Astrocyte of the spinal cord (primary cell): Measurements from ENCODE around the gene TRIM10.
"Not testable (repeated sequence)": the region's sequence is repeated elsewhere in the genome, so short reads cannot be mapped to it uniquely, and the experiment has no call there.

Experiments
- DNase-seq: peaks from one replicate; pipeline ENCODE4 v3.0.0; 2011; ENCODE audit warnings: low read depth, low spot score
- H3K4me3 ChIP-seq: 2 replicates; pipeline ENCODE4 v1.5.1; 2011; ENCODE audit warnings: low read depth, mild to moderate bottlenecking, low read length, moderate library complexity
- in situ Hi-C: cut with HindIII; loops from 2 replicates; pipeline ENCODE4 v1.10.0; 2017; ENCODE audit warnings: low sequenced_read_pairs
- TF ChIP-seq, protein P1 (sequence below): IDR thresholded peaks from 2 replicates; pipeline ENCODE4 v1.5.1; 2012; ENCODE audit warnings: low read depth, mild to moderate bottlenecking, low read length, inconsistent platforms

The TRIM10 gene

DNA sequence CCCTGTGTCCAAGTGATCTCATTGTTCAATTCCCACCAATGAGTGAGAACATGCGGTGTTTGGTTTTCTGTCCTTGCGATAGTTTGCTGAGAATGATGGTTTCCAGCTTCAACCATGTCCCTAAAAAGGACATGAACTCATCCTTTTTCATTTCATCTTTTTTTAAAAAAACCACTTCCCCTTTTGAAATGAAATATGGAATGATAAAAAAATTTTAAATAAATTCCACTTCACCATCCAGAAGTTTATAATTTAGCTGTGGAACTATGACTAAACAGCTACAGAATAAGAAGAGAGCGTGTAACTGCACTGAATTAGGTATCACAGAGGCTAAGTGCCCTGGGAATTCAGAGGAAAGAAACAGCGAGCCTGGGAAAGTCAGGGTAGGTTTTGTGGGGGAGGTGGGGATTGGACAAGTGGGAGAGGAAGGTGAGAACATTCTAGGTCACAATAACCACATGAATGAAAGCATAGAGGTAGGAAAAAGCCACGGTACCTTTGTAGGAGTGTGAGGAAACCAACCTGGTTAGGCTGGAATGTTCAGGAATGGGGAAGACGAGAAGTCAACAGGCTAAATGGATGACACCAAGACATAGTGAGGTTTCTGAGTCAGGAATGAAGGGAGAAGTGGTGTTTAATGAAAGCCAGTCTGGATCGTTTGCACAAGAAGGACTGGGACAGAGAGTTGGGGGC lies 11.0 kb downstream of the TRIM10 start:
- DNase-seq = no peak
- TF ChIP-seq, protein P1, sequence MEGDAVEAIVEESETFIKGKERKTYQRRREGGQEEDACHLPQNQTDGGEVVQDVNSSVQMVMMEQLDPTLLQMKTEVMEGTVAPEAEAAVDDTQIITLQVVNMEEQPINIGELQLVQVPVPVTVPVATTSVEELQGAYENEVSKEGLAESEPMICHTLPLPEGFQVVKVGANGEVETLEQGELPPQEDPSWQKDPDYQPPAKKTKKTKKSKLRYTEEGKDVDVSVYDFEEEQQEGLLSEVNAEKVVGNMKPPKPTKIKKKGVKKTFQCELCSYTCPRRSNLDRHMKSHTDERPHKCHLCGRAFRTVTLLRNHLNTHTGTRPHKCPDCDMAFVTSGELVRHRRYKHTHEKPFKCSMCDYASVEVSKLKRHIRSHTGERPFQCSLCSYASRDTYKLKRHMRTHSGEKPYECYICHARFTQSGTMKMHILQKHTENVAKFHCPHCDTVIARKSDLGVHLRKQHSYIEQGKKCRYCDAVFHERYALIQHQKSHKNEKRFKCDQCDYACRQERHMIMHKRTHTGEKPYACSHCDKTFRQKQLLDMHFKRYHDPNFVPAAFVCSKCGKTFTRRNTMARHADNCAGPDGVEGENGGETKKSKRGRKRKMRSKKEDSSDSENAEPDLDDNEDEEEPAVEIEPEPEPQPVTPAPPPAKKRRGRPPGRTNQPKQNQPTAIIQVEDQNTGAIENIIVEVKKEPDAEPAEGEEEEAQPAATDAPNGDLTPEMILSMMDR = no peak
- no peak overlapping the region for H3K4me3 ChIP-seq
- in situ Hi-C loops = no loop called here

DNA sequence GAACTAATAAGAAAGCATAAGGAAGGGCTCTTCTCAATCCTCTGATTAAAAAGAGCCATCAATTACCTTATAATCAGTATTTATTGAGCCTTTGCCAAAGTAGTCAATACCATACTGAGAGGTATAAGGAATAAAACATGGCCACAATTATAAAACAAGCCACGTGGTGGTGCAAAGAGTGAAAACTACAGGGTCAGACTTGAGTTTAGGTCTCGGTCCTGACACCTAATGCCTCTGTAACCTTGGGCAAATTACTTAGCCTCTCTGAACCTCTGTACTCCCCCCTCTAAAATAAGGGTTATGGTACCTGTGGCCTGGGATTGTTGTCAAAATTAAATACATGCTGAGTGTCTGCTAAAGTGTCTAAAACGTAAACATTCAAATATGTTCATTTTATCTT lies 11.8 kb downstream of the TRIM10 start:
- TF ChIP-seq, protein P1 = no peak
- in situ Hi-C loops = no loop called here
- H3K4me3 ChIP-seq = no peak overlapping the region
- DNase-seq = no peak

DNA sequence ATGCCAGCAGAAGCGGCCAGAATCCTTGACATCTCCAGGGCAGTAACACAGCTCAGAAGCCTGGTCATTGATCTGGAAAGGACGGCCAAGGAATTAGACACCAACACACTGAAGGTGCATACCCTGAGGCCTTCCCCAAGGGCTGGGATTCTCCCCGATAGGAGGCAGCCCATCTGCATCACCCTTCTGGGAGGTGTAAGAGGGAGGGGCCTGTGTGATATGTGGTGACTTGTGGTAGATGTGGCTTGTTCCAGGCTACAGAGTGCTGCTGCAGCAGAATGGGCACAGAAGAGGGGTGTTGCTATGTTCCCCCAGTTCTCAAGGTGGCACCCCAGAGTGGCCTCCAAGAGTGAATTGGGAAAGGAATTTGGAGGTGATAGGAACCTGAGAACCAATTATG lies 13.9 kb downstream of the TRIM10 start:
- no peak for DNase-seq
- H3K4me3 ChIP-seq = no peak overlapping the region
- TF ChIP-seq, protein P1 = no peak
- in situ Hi-C loops = no loop called here

DNA sequence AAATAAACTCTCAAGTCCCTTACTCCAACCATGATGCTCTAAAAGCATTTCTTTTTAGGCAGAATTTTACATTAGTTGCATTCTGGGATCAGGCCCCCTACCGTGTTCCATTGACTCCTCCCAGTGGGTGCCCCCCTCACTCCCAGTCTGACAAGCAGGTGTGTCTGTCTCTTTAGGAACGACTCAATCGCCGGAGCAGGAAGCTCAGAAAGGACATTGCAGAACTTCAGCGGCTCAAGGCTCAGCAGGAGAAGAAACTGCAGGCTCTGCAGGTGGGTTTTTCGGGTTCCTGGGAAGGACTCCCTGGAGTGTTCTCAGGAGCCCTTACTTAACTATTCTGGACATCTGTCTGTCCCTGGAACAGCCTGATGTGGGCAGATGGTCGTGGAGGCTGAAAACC lies 15.2 kb downstream of the TRIM10 start:
- DNase-seq = no peak
- TF ChIP-seq, protein P1 = no peak
- H3K4me3 ChIP-seq = no peak overlapping the region
- in situ Hi-C loops = no loop called here

DNA sequence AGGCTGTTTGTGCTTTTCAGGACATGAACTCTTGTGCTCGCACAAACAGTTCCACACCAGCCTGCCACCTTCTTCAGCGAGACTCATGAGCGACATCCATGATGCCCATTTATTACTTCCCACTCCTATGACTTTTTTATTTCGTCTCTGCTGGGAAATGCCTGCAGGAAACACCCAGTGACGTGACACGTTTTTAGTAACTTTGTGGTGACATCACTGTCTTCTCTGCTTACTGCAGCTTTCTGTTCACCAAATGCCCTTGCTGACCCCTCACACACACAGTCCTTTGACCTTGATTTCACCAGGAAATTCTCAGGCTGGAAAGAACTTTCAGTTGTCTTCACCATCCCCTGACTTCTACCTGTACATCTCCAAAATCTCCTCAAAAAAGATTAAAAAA lies 16.2 kb downstream of the TRIM10 start:
- no peak for DNase-seq
- in situ Hi-C loops = no loop called here
- no peak overlapping the region for H3K4me3 ChIP-seq
- TF ChIP-seq, protein P1 = no peak

DNA sequence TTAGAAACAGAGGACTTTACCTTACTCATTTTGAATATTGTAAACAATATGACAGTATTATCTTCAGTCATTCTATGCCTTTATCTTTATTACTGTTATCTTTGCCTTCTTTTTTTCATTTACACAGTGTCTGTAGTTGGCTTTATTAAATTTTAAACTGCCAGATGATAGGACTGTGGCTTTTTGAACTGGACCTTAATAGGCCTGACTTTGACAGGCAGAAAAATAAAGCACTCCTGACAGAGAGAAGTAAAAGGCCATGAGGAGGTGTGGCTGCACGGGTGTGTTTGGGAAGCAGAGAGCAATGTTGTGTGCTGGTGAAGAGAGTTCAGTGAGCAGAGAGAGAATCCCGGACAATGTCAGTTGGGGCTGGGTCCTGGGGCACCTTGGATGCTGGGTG lies 17.2 kb downstream of the TRIM10 start:
- in situ Hi-C loops = no loop called here
- TF ChIP-seq, protein P1 = no peak
- H3K4me3 ChIP-seq = no peak overlapping the region
- no peak for DNase-seq

DNA sequence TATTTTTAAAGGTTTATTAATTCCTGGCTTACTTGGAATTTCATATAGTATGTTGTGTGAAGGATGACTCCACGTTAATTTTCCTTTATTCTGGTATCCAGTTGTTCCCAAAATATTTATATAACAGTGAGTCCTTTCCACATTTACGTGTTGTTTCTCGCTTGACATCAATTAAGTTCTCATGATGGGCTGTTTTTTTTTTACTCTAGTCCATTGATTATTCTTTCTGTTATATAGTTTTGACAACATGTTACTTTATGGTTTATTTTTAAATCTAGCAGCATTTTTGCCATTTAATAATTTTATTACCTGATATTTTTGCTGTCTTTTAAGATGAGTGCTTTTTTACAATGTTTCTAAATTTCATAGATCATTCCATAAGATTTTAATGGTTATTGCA lies 18.3 kb downstream of the TRIM10 start:
- TF ChIP-seq, protein P1 = no peak
- H3K4me3 ChIP-seq = no peak overlapping the region
- in situ Hi-C loops = no loop called here
- no peak for DNase-seq

DNA sequence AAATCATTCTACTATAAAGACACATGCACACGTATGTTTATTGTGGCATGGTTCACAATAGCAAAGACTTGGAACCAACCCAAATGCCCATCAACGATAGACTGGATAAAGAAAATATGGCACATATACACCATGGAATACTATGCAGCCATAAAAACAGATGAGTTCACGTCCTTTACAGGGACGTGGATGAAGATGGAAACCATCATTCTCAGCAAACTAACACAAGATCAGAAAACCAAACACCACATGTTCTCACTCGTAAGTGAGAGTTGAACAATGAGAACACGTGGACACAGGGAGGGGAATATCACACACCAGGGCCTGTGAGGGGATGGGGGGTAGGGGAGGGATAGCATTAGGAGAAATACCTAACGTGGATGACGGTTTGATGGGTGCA lies 20.8 kb downstream of the TRIM10 start:
- H3K4me3 ChIP-seq, DNase-seq, in situ Hi-C loops: not testable (repeated sequence)
